ENCODE data around the gene UBAC2. TPM values are rescaled to one million over a fixed set of nuclear protein-coding genes. Genes with fewer than 3 reads are reported as not detected.

The UBAC2 gene
- total RNA-seq, 4 donors from 2014 or later: 56.8 to 88.5 (median 77.7) TPM

- no peak overlapping the region for H3K27ac ChIP-seq
- no peak for TF ChIP-seq POLR2A (IDR thresholded peaks at IDR 0.05)
- TF ChIP-seq, protein P1, sequence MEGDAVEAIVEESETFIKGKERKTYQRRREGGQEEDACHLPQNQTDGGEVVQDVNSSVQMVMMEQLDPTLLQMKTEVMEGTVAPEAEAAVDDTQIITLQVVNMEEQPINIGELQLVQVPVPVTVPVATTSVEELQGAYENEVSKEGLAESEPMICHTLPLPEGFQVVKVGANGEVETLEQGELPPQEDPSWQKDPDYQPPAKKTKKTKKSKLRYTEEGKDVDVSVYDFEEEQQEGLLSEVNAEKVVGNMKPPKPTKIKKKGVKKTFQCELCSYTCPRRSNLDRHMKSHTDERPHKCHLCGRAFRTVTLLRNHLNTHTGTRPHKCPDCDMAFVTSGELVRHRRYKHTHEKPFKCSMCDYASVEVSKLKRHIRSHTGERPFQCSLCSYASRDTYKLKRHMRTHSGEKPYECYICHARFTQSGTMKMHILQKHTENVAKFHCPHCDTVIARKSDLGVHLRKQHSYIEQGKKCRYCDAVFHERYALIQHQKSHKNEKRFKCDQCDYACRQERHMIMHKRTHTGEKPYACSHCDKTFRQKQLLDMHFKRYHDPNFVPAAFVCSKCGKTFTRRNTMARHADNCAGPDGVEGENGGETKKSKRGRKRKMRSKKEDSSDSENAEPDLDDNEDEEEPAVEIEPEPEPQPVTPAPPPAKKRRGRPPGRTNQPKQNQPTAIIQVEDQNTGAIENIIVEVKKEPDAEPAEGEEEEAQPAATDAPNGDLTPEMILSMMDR (IDR thresholded peaks at IDR 0.05): no peak
- H3K27me3 ChIP-seq: no peaks in the 10 kb centered on the region
- intact Hi-C loops (cut with DNase I): no loop called here
- H3K4me1 ChIP-seq: peaks cover 5 to 28% of the 10 kb centered on the region in 2 donors
- no peak for DNase-seq
- 98% methylated on average over 3 of the region's 3 CpGs for WGBS, 2 donors
- no peaks in the 10 kb centered on the region for H3K36me3 ChIP-seq
- H3K4me3 ChIP-seq (replicated peaks in 1 of 3): no peak overlapping the region
- no peaks in the 10 kb centered on the region for H3K9me3 ChIP-seq
Measured at GRCh38 chr13:99278843-99279242, 78.2 kb downstream of the UBAC2 start.

- Histone ChIP-seq H3K27ac (no peak overlapping the region), H3K4me1 (peaks cover 5 to 28% of the 10 kb centered on the region in 2 donors), H3K36me3 (no peaks in the 10 kb centered on the region), H3K4me3 (replicated peaks in 1 of 3) (no peak overlapping the region), H3K9me3 (no peaks in the 10 kb centered on the region), H3K27me3 (no peaks in the 10 kb centered on the region)
- 96 to 100% methylated on average over 2 of the region's 2 CpGs for WGBS, 2 donors
- TF ChIP-seq, protein P1 (IDR thresholded peaks at IDR 0.05): no peak
- TF ChIP-seq POLR2A (IDR thresholded peaks at IDR 0.05): no peak
- intact Hi-C loops (cut with DNase I): no loop called here
- DNase-seq: no peak
Measured at GRCh38 chr13:99279637-99280036, 79.0 kb downstream of the UBAC2 start.

- intact Hi-C loops (cut with DNase I): no loop called here
- TF ChIP-seq, protein P1 (IDR thresholded peaks at IDR 0.05): no peak
- no peak for TF ChIP-seq POLR2A (IDR thresholded peaks at IDR 0.05)
- no peak for DNase-seq
- Histone ChIP-seq H3K4me3 (replicated peaks in 1 of 3) (no peak overlapping the region), H3K27ac (no peak overlapping the region), H3K27me3 (no peaks in the 10 kb centered on the region), H3K9me3 (no peaks in the 10 kb centered on the region), H3K4me1 (peaks cover 5 to 25% of the 10 kb centered on the region in 2 donors), H3K36me3 (no peaks in the 10 kb centered on the region)
- 45 to 57% methylated on average over 3 of the region's 3 CpGs for WGBS, 2 donors
Measured at GRCh38 chr13:99280166-99280565, 79.5 kb downstream of the UBAC2 start.

DNA sequence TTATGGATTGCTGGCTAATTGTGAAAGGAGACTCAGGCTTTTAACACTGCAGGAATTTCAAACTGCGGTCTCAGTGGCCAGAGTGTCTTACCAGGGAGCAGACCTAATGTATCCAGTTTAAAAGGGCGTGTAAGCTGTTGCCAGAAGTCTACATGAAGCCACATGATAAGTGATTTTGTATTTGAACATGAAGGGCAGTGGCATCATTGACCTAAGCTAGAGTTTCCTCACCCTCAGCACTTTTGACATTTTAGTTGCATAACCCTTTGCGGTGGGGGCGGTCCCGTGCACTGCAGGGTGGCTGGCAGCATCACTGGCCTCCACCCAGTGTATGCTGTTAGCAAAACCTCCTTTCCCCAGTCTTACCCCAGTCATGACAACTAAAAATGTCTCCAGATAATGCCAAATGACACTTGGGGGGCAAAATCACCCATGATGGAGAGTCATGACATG, 81.2 kb downstream of the UBAC2 start:
- Histone ChIP-seq H3K4me3 (replicated peaks in 1 of 3) (no peak overlapping the region), H3K4me1 (peaks cover 5 to 30% of the 10 kb centered on the region in 2 donors), H3K27me3 (no peaks in the 10 kb centered on the region), H3K9me3 (no peaks in the 10 kb centered on the region), H3K36me3 (no peaks in the 10 kb centered on the region), H3K27ac (peak overlapping the region in 2 of 3 donors; percentile 35 to 48)
- peak; percentile 28 to 29 for DNase-seq
- TF ChIP-seq, protein P1 (IDR thresholded peaks at IDR 0.05): no peak
- no peak for TF ChIP-seq POLR2A (IDR thresholded peaks at IDR 0.05)
- intact Hi-C loops (cut with DNase I): no loop called here
- 81 to 94% methylated on average over 5 of the region's 5 CpGs for WGBS, 2 donors

GRCh38 chr13:99282264-99283231, 81.9 kb downstream of the UBAC2 start:
- intact Hi-C loops (cut with DNase I): no loop called here
- no peak for DNase-seq
- peaks cover 10 to 37% of the 10 kb centered on the region in 2 donors for H3K4me1 ChIP-seq
- no peaks in the 10 kb centered on the region for H3K9me3 ChIP-seq
- H3K36me3 ChIP-seq: no peaks in the 10 kb centered on the region
- 62 to 73% methylated on average over 1 of the region's 1 CpG for WGBS, 2 donors
- TF ChIP-seq POLR2A (IDR thresholded peaks at IDR 0.05): no peak
- TF ChIP-seq, protein P1 (IDR thresholded peaks at IDR 0.05): no peak
- no peaks in the 10 kb centered on the region for H3K27me3 ChIP-seq
- no peak overlapping the region for H3K4me3 ChIP-seq (replicated peaks in 1 of 3)
- peak overlapping the region in 2 of 3 donors; percentile 35 to 48 for H3K27ac ChIP-seq
